ENCODE data around the gene RCBTB1.

The RCBTB1 gene

GRCh38 chr13:49539746-49540145, 45.6 kb downstream of the RCBTB1 start:
- no peak overlapping the region for H3K4me3 ChIP-seq (ENCODE audit: low read depth, low read length)
- TF ChIP-seq, protein P1, sequence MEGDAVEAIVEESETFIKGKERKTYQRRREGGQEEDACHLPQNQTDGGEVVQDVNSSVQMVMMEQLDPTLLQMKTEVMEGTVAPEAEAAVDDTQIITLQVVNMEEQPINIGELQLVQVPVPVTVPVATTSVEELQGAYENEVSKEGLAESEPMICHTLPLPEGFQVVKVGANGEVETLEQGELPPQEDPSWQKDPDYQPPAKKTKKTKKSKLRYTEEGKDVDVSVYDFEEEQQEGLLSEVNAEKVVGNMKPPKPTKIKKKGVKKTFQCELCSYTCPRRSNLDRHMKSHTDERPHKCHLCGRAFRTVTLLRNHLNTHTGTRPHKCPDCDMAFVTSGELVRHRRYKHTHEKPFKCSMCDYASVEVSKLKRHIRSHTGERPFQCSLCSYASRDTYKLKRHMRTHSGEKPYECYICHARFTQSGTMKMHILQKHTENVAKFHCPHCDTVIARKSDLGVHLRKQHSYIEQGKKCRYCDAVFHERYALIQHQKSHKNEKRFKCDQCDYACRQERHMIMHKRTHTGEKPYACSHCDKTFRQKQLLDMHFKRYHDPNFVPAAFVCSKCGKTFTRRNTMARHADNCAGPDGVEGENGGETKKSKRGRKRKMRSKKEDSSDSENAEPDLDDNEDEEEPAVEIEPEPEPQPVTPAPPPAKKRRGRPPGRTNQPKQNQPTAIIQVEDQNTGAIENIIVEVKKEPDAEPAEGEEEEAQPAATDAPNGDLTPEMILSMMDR (IDR thresholded peaks at IDR 0.05; ENCODE audit: borderline replicate concordance, insufficient read depth, low read depth, low read length) = no peak

GRCh38 chr13:49539313-49539712, 46.0 kb downstream of the RCBTB1 start:
- H3K4me3 ChIP-seq (ENCODE audit: low read depth, low read length) = no peak overlapping the region
- TF ChIP-seq, protein P1 (IDR thresholded peaks at IDR 0.05; ENCODE audit: borderline replicate concordance, insufficient read depth, low read depth, low read length) = no peak

- H3K4me3 ChIP-seq (ENCODE audit: low read depth, low read length) = no peak overlapping the region
- TF ChIP-seq, protein P1 (IDR thresholded peaks at IDR 0.05; ENCODE audit: borderline replicate concordance, insufficient read depth, low read depth, low read length) = no peak
Observed at GRCh38 chr13:49538404-49538803, 47.0 kb downstream of the RCBTB1 start.

GRCh38 chr13:49536144-49536873, 49.0 kb downstream of the RCBTB1 start:
- H3K4me3 ChIP-seq (ENCODE audit: low read depth, low read length) = no peak overlapping the region
- TF ChIP-seq, protein P1 (IDR thresholded peaks at IDR 0.05; ENCODE audit: borderline replicate concordance, insufficient read depth, low read depth, low read length) = no peak

- no peak overlapping the region for H3K4me3 ChIP-seq (ENCODE audit: low read depth, low read length)
- TF ChIP-seq, protein P1 (IDR thresholded peaks at IDR 0.05; ENCODE audit: borderline replicate concordance, insufficient read depth, low read depth, low read length) = no peak
Observed at GRCh38 chr13:49533591-49534269, 51.6 kb downstream of the RCBTB1 start.

GRCh38 chr13:49533011-49533410, 52.3 kb downstream of the RCBTB1 start:
- no peak overlapping the region for H3K4me3 ChIP-seq (ENCODE audit: low read depth, low read length)
- TF ChIP-seq, protein P1 (IDR thresholded peaks at IDR 0.05; ENCODE audit: borderline replicate concordance, insufficient read depth, low read depth, low read length) = no peak

DNA sequence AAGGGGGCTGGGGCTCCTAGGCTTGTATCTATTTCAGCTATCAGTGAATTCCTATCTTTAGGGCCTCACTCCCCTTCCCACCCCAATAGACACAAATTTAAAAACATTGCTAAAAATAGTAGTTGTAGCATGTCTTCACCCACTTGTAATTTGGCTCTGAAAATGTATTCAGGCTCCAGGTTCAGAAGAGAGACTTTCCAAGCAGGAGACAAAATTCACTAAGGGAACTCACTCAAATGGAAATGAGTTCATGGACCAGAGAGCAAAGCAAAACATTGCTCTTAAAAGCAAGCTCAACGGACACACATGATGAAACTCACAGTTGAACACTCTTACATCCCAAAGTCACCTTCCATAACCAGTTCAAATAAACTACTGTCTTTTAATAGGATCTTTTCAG, 52.8 kb downstream of the RCBTB1 start:
- TF ChIP-seq, protein P1 (IDR thresholded peaks at IDR 0.05; ENCODE audit: borderline replicate concordance, insufficient read depth, low read depth, low read length) = no peak
- H3K4me3 ChIP-seq (ENCODE audit: low read depth, low read length) = no peak overlapping the region
